GM21576 (cell line): ENCODE measurements around the gene SLC12A8.

Experiments used
- ATAC-seq: cut with Tn5 transposase; IDR thresholded peaks from one replicate; pipeline ENCODE4 v1.9.1; 2021; ENCODE audit warnings: mild to moderate bottlenecking, moderate library complexity; ENCODE audit not compliant: unreplicated experiment

Gene SLC12A8

DNA sequence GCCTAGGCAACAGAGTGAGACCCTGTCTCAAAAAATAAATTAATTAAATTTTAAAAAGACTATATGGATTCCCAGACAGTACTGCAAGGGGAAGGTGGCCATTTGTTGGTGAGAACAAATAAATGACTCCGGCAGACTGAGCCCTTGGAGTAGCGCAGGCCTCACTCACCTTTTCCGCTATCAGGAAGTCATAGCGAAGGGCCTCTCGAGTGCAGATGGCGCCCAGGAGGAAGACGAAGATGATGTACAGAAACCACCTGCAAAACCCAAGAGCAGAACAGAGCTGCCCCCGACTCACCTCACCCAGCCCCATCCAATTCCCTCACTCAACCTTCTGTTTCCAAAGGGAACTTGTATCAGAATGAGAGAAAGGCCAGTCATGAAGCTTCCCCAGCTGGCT lies 93.9 kb downstream of the SLC12A8 start:
- no peak for ATAC-seq

DNA sequence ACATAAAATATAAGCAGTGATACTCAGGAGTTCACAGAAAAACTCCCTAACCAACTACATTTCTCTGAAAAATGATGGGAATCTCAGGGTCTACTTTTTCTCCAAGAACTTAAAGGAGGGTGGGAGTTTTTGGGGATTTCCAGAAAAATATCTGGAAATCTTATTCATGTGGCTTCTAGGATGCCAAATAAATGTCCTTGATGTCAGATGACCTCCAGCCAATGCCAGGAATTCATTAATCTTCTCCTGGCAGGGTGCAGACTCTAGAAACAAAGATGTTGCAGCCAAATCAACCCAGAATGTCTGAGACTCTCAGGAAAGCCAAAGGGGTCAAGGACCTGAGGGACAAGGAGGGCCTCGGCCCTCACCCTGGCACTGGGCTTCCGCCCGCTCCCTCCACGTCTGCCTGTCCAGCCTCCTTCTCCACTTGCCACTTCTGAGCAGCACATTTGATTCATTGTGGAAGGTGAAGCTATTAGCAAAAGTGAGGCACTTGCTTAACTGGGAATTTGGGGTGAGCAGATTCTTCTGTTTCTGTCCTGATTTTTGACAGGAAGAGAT lies 94.8 kb downstream of the SLC12A8 start:
- no peak for ATAC-seq

GRCh38 chr3:125116311-125117080 lies 96.1 kb downstream of the SLC12A8 start:
- no peak for ATAC-seq

DNA sequence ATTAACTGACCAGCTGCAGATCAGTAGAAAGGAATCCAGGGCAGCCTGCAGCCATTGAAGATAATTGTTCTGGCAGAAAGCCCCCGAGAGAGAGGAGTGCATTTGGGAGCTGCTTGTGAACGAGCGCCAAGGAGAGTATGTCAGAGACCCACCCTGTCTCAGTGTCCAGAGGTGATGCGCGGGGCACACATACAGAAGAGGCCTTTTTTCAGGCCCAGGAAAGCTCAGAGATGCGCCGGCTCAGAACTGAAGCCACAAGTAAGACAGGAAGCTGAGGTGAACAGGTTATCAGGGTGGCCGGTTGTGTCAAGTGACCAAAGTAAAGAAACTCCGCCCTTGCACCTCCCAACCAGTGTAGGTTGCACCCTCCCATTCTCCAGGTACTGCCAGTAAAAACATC lies 96.9 kb downstream of the SLC12A8 start:
- ATAC-seq: no peak

DNA sequence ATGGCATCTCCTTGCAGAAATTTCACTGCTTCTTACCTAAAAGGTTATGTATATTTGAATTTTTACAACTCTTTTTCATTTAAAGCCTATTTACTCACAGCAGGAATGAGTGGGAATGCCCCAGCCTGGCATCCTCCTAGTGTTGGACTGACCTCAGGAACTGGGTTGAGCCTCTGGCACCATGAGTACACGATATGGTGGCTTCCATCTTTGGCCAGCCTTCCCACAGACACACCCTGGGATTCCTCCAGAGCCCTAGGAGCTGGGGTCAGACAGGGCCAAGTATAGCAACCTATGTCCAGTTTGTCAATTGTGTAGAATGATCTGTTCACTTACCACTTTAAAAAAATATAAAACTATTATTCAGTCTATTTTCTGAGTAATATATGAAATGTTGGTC lies 99.6 kb downstream of the SLC12A8 start:
- no peak for ATAC-seq

GRCh38 chr3:125110876-125111480 lies 101.6 kb downstream of the SLC12A8 start:
- ATAC-seq: no peak

GRCh38 chr3:125110016-125110875 lies 102.3 kb downstream of the SLC12A8 start:
- no peak for ATAC-seq

DNA sequence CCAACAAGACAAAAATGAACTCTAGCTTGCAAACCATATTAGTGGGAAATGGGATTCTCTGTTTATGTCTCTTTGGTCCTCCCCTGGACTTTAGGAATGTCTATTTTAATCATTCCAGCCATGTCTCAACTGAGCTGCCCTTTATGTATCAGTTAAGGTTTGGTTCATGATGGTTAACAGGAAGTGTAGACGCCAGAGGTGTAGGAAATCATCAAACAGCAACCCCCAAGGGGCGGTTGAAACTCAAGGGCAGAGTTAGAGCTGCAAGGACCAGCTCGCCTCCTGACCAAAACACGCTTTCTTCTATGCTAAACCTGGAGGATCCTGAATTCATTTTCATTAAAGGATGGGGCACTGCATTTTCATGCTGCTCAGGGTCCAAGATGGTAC lies 103.0 kb downstream of the SLC12A8 start:
- no peak for ATAC-seq

- no peak for ATAC-seq
Measured at GRCh38 chr3:125108833-125109535, 103.6 kb downstream of the SLC12A8 start.

DNA sequence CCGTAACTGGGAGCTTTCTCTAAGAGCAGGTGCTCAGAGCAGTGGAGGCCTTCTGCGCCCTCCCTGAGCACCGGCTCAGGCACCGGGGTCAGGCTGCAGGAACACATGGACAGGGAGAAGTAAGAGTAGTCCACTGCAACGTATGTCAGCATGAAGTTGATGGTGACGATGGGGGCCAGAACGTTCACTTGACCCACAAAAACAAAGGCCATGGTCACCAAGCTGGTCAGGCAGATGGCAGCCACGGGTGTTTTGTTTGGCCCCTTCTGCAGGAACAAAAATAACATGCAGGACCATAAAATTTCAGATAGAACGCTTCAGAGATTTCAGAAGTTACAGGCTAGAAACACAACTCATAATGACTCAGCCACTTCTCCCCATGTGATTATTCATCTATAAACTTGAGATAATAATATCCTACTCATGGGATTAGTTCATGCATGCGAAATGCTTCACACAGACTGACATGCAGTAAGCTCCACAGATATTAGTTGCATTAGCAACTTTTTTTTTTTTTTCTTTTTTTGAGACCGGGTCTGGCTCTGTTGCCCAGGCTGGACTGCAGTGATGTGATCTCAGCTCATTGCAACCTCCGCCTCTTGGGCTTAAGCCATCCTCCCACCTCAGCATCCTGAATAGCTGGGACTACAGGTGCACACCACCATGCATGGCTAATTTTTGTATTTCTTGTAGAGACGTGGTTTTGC lies 104.5 kb downstream of the SLC12A8 start:
- peak; percentile 40 for ATAC-seq

DNA sequence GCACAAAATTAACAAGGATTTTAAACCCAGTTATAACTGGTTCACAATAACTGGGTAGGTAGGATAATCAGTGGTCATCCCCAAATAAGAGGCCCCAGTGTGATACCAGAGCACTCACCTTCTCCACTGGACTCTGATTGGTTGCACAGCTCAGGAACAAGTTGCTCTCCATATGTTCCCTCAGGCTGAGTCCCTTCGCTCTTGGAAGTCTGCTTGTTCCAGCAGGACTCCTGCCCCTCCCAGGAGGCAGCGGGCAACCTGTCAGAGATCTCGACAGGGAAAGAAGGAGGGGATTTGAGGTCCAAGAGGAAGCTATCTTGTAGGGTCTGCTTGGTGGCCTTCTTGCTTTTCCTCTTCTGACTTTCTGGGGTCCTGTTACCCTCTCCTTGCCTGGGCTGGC lies 105.2 kb downstream of the SLC12A8 start:
- ATAC-seq: peak; percentile 5

- no peak for ATAC-seq
Measured at GRCh38 chr3:125105116-125105515, 107.4 kb downstream of the SLC12A8 start.

DNA sequence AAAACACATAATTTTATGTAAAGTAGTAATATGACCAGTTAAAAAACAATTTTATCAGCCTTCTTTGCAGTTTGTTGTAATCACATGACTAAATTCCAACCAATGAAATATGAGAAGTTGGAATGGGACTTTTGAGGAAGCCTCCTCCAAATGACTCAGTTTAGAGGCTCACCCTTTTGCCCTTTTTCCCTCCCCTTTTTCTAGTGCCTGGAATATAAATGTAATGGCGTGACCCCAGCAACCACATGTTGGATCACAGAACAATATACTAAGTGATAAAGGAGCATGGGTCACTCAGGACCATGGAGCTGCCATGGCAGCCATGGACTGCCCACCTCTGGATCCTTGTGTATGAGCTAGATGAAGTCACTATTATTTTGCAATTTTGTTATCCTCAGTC lies 107.9 kb downstream of the SLC12A8 start:
- no peak for ATAC-seq

DNA sequence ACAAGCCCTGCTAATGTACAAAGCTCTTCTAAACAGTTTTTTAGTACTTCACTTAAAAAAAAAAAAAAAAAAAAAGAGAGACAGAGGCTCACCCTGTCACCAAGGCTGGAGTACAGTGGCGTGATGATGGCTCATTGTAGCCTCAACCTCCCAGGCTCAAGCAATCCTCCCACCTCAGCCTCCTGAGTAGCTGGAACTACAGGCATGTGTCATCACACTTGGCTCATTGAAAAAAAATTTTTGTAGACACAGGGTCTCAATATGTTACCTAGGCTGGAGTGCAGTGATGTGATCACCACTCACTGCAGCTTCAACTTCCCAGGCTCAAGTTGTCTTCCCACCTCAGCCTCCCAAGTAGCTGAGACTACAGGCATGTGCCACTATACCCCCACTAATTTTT lies 109.1 kb downstream of the SLC12A8 start:
- ATAC-seq: no peak

GRCh38 chr3:125102470-125102869 lies 110.1 kb downstream of the SLC12A8 start:
- no peak for ATAC-seq

- no peak for ATAC-seq
Measured at GRCh38 chr3:125098611-125099291, 113.8 kb downstream of the SLC12A8 start.

- ATAC-seq: no peak
Measured at GRCh38 chr3:125090649-125091048, 121.9 kb downstream of the SLC12A8 start.

- ATAC-seq: no peak
Measured at GRCh38 chr3:125087768-125088391, 124.7 kb downstream of the SLC12A8 start.

GRCh38 chr3:125085166-125085565 lies 127.4 kb downstream of the SLC12A8 start:
- no peak for ATAC-seq
